H1 (cell line): ENCODE measurements around the gene DVL1. TPM values are rescaled to one million over a fixed set of nuclear protein-coding genes. Genes with fewer than 3 reads are reported as not detected.

ENCODE experiments used
- CHD1 ChIP-seq: IDR thresholded peaks from 2 replicates; pipeline ENCODE4 v1.6.1; 2012; ENCODE audit warnings: low read depth, low read length, improper control_type of control experiment
- CREB1 ChIP-seq: IDR thresholded peaks from 2 replicates; pipeline ENCODE4 v1.6.1; 2012; ENCODE audit warnings: inconsistent platforms
- EZH2 ChIP-seq: fragments of 200-600 bp; sonication (generic); IDR thresholded peaks from 2 replicates; pipeline ENCODE4 v1.7.1; 2012; ENCODE audit warnings: low read depth, mild to moderate bottlenecking, moderate library complexity, low read length, inconsistent platforms; ENCODE audit not compliant: severe bottlenecking
- KDM4A ChIP-seq: IDR thresholded peaks from one replicate; pipeline ENCODE4 v1.7.1; 2012; ENCODE audit warnings: low read depth, mild to moderate bottlenecking, moderate library complexity, low read length, inconsistent platforms; ENCODE audit not compliant: severe bottlenecking
- polyA plus RNA-seq, 7 experiments: library from polyadenylated mRNA; depleted of rRNA in 3 of 7; stranded (reverse) in 5 of 7; unstranded in 2 of 7; fragments of >200 nt in 5 of 7; fragments of 200-250 nt in 2 of 7; gene quantifications; 1 replicate in 5 of 7; 2 replicates in 1 of 7; 4 replicates in 1 of 7; pipeline versions ENCODE4 v1.2.1 to v1.2.3, GENCODE V29; 2011 to 2013; ENCODE audit warnings: missing spikeins in 2 of 7, mixed read lengths in 2 of 7
- total RNA-seq: library from RNA; stranded (reverse); fragmentation: NEBNext Ultra II Directional; extraction: Animal tissue kit (Norgen Biotek cat#: 25700); gene quantifications from 2 replicates; pipeline ENCODE4 v1.2.1, GENCODE V29; 2021

Gene DVL1
- total and polyA plus RNA-seq, 2 of the 8 experiments (the other 6 are each of a cell fraction or from before 2014, with no cell fraction given), result 39.4 to 58.9 TPM

- TF ChIP-seq EZH2 (no peak), KDM4A (no peak), CREB1 (no peak), CHD1 (no peak)
- TF ChIP-seq, all 59 proteins: peak for 0
These were observed 56.8 kb downstream of the DVL1 start (continued) for GRCh38 chr1:1292442-1292779.
